ENCODE measurements around the gene SPRR5. TPM values are rescaled to one million over a fixed set of nuclear protein-coding genes. Genes with fewer than 3 reads are reported as not detected.

SPRR5 gene
- total RNA-seq, 5 donors from 2014 or later (not counting 1 experiment from before 2014, with no cell fraction given) = not detected

- Histone ChIP-seq H3K9me3 (no peaks in the 10 kb centered on the region), H3K4me3 (ENCODE audit: control insufficient read depth in 1 of 2, extremely low read depth in 1 of 2, low read length in 1 of 2) (no peak overlapping the region), H3K27ac (ENCODE audit: low read length) (no peak overlapping the region), H3K36me3 (ENCODE audit: control insufficient read depth in 2 of 2, extremely low read depth in 1 of 2, insufficient read depth in 1 of 2, low read length in 1 of 2) (no peaks in the 10 kb centered on the region), H3K27me3 (replicated peaks in 1 of 2; ENCODE audit: control insufficient read depth in 2 of 2, extremely low read depth in 1 of 2, insufficient read depth in 2 of 2, low read length in 1 of 2) (peaks cover 0 to 3% of the 10 kb centered on the region in 2 experiments), H3K4me1 (ENCODE audit: control insufficient read depth in 1 of 2, extremely low read depth in 1 of 2, insufficient read depth in 2 of 2, low read length in 2 of 2) (no peaks in the 10 kb centered on the region)
- 78% methylated on average over 4 of the region's 8 CpGs for WGBS (ENCODE audit: insufficient coverage)
- DNase-seq (no peak), ATAC-seq (replicated peaks in 1 of 4) (no peak)
- H3K4me1 Mint-ChIP-seq = no peaks in the 10 kb centered on the region
- no peak overlapping the region for H3K27ac Mint-ChIP-seq
- H3K36me3 Mint-ChIP-seq = no peaks in the 10 kb centered on the region
- no peak overlapping the region for H3K4me3 Mint-ChIP-seq
- ChIA-PET CTCF (no interaction called here), POLR2A (no interaction called here)
- H3K27me3 Mint-ChIP-seq = peaks cover 10 to 13% of the 10 kb centered on the region in 2 donors
- H3K9me3 Mint-ChIP-seq = no peaks in the 10 kb centered on the region
Observed at GRCh38 chr1:152941037-152941711, 5.8 kb upstream of the SPRR5 start.

DNA sequence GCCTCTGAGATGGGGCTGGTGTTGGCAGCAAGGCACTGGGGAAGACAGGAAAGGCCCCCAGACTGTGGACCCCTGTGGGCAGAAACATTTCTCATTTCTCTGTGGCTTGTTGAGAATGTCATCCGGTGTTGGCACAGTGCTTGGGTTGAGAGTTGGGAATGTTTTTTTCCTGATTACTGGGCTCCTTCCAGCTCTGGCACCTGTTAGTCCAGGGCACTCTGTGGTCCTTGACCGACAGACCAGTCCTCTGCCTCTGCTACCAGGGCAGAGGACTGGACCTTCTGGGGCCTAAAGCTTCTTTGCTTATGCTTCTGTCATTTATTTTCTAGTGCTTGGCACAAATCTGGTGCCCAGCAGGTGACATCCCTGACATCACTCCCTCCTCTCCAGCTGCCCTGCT is 4.8 kb upstream of the SPRR5 start:
- 65% methylated on average over 2 of the region's 2 CpGs for WGBS (ENCODE audit: insufficient coverage)
- H3K9me3 Mint-ChIP-seq = no peaks in the 10 kb centered on the region
- H3K4me1 ChIP-seq (ENCODE audit: control insufficient read depth in 1 of 2, extremely low read depth in 1 of 2, insufficient read depth in 2 of 2, low read length in 2 of 2) = no peaks in the 10 kb centered on the region
- H3K27ac Mint-ChIP-seq = no peak overlapping the region
- H3K4me3 Mint-ChIP-seq = no peak overlapping the region
- no peak overlapping the region for H3K27ac ChIP-seq (ENCODE audit: low read length)
- H3K4me1 Mint-ChIP-seq = no peaks in the 10 kb centered on the region
- H3K9me3 ChIP-seq = no peaks in the 10 kb centered on the region
- peaks cover 0 to 11% of the 10 kb centered on the region in 2 experiments for H3K27me3 ChIP-seq (replicated peaks in 1 of 2; ENCODE audit: control insufficient read depth in 2 of 2, extremely low read depth in 1 of 2, insufficient read depth in 2 of 2, low read length in 1 of 2)
- no peak overlapping the region for H3K4me3 ChIP-seq (ENCODE audit: control insufficient read depth in 1 of 2, extremely low read depth in 1 of 2, low read length in 1 of 2)
- no peak for DNase-seq
- H3K27me3 Mint-ChIP-seq = peaks cover 10 to 19% of the 10 kb centered on the region in 2 donors
- POLR2A ChIA-PET = no interaction called here
- H3K36me3 Mint-ChIP-seq = no peaks in the 10 kb centered on the region
- no peak for ATAC-seq (replicated peaks in 1 of 4)
- no peaks in the 10 kb centered on the region for H3K36me3 ChIP-seq (ENCODE audit: control insufficient read depth in 2 of 2, extremely low read depth in 1 of 2, insufficient read depth in 1 of 2, low read length in 1 of 2)
- CTCF ChIA-PET = no interaction called here

- H3K9me3 ChIP-seq = no peaks in the 10 kb centered on the region
- H3K4me3 Mint-ChIP-seq = no peak overlapping the region
- no peak overlapping the region for H3K4me3 ChIP-seq (ENCODE audit: control insufficient read depth in 1 of 2, extremely low read depth in 1 of 2, low read length in 1 of 2)
- peaks cover 0 to 19% of the 10 kb centered on the region in 2 experiments for H3K27me3 ChIP-seq (replicated peaks in 1 of 2; ENCODE audit: control insufficient read depth in 2 of 2, extremely low read depth in 1 of 2, insufficient read depth in 2 of 2, low read length in 1 of 2)
- H3K27ac ChIP-seq (ENCODE audit: low read length) = no peak overlapping the region
- no peaks in the 10 kb centered on the region for H3K9me3 Mint-ChIP-seq
- H3K4me1 ChIP-seq (ENCODE audit: control insufficient read depth in 1 of 2, extremely low read depth in 1 of 2, insufficient read depth in 2 of 2, low read length in 2 of 2) = no peaks in the 10 kb centered on the region
- peaks cover 16 to 25% of the 10 kb centered on the region in 2 donors for H3K27me3 Mint-ChIP-seq
- WGBS (ENCODE audit: insufficient coverage) = no CpG with 5 or more reads among the region's 3 CpGs
- ChIA-PET POLR2A (no interaction called here), CTCF (no interaction called here)
- no peaks in the 10 kb centered on the region for H3K36me3 Mint-ChIP-seq
- H3K36me3 ChIP-seq (ENCODE audit: control insufficient read depth in 2 of 2, extremely low read depth in 1 of 2, insufficient read depth in 1 of 2, low read length in 1 of 2) = no peaks in the 10 kb centered on the region
- DNase-seq = no peak
- H3K4me1 Mint-ChIP-seq = no peaks in the 10 kb centered on the region
- ATAC-seq (replicated peaks in 1 of 4) = no peak
- H3K27ac Mint-ChIP-seq = no peak overlapping the region
Observed at GRCh38 chr1:152946248-152946647, 758 bp upstream of the SPRR5 start.

GRCh38 chr1:152951711-152952110 is 4.7 kb downstream of the SPRR5 start:
- H3K27ac Mint-ChIP-seq = no peak overlapping the region
- H3K36me3 Mint-ChIP-seq = no peaks in the 10 kb centered on the region
- no peaks in the 10 kb centered on the region for H3K9me3 Mint-ChIP-seq
- no peak for ATAC-seq (replicated peaks in 1 of 4)
- ChIA-PET CTCF (no interaction called here), POLR2A (no interaction called here)
- no peak for DNase-seq
- peaks cover 18 to 25% of the 10 kb centered on the region in 2 donors for H3K27me3 Mint-ChIP-seq
- Histone ChIP-seq H3K4me3 (ENCODE audit: control insufficient read depth in 1 of 2, extremely low read depth in 1 of 2, low read length in 1 of 2) (no peak overlapping the region), H3K9me3 (no peaks in the 10 kb centered on the region), H3K4me1 (ENCODE audit: control insufficient read depth in 1 of 2, extremely low read depth in 1 of 2, insufficient read depth in 2 of 2, low read length in 2 of 2) (no peaks in the 10 kb centered on the region), H3K27me3 (replicated peaks in 1 of 2; ENCODE audit: control insufficient read depth in 2 of 2, extremely low read depth in 1 of 2, insufficient read depth in 2 of 2, low read length in 1 of 2) (peaks cover 0 to 13% of the 10 kb centered on the region in 2 experiments), H3K27ac (ENCODE audit: low read length) (no peak overlapping the region), H3K36me3 (ENCODE audit: control insufficient read depth in 2 of 2, extremely low read depth in 1 of 2, insufficient read depth in 1 of 2, low read length in 1 of 2) (no peaks in the 10 kb centered on the region)
- no peaks in the 10 kb centered on the region for H3K4me1 Mint-ChIP-seq
- no CpG with 5 or more reads among the region's 5 CpGs for WGBS (ENCODE audit: insufficient coverage)
- H3K4me3 Mint-ChIP-seq = no peak overlapping the region

DNA sequence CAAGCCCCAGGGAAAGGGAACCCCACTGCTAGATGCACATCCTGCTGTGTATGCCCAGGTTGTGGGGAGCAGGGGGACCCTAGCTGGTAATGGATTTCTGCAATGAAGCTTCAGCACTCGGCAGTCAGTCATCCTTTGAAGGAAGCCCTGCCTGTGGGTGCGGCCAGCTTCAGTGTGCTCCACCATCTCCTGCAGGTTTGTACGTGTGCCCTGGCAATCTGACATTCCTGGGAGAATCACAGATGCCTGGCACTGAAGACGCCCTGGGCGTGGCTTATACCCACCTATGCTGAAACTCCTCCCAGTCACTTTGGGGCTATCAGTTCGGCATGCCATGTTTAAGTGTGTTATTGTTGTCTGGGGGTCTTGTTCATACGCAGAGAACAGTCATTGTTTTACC is 6.8 kb downstream of the SPRR5 start:
- 75% methylated on average over 4 of the region's 7 CpGs for WGBS (ENCODE audit: insufficient coverage)
- Histone ChIP-seq H3K4me1 (ENCODE audit: control insufficient read depth in 1 of 2, extremely low read depth in 1 of 2, insufficient read depth in 2 of 2, low read length in 2 of 2) (no peaks in the 10 kb centered on the region), H3K4me3 (ENCODE audit: control insufficient read depth in 1 of 2, extremely low read depth in 1 of 2, low read length in 1 of 2) (no peak overlapping the region), H3K36me3 (ENCODE audit: control insufficient read depth in 2 of 2, extremely low read depth in 1 of 2, insufficient read depth in 1 of 2, low read length in 1 of 2) (no peaks in the 10 kb centered on the region), H3K27ac (ENCODE audit: low read length) (no peak overlapping the region), H3K27me3 (replicated peaks in 1 of 2; ENCODE audit: control insufficient read depth in 2 of 2, extremely low read depth in 1 of 2, insufficient read depth in 2 of 2, low read length in 1 of 2) (peaks cover 0 to 3% of the 10 kb centered on the region in 2 experiments), H3K9me3 (no peaks in the 10 kb centered on the region)
- no peaks in the 10 kb centered on the region for H3K4me1 Mint-ChIP-seq
- ATAC-seq (replicated peaks in 1 of 4) (no peak), DNase-seq (no peak)
- H3K9me3 Mint-ChIP-seq = no peaks in the 10 kb centered on the region
- H3K36me3 Mint-ChIP-seq = no peaks in the 10 kb centered on the region
- H3K27ac Mint-ChIP-seq = no peak overlapping the region
- H3K27me3 Mint-ChIP-seq = peaks cover 9 to 28% of the 10 kb centered on the region in 2 donors
- ChIA-PET CTCF (no interaction called here), POLR2A (no interaction called here)
- H3K4me3 Mint-ChIP-seq = no peak overlapping the region

GRCh38 chr1:152954436-152954835 is 7.4 kb downstream of the SPRR5 start:
- no peak for ATAC-seq (replicated peaks in 1 of 4)
- ChIA-PET CTCF (no interaction called here), POLR2A (no interaction called here)
- Histone ChIP-seq H3K27me3 (replicated peaks in 1 of 2; ENCODE audit: control insufficient read depth in 2 of 2, extremely low read depth in 1 of 2, insufficient read depth in 2 of 2, low read length in 1 of 2) (no peaks in the 10 kb centered on the region), H3K4me1 (ENCODE audit: control insufficient read depth in 1 of 2, extremely low read depth in 1 of 2, insufficient read depth in 2 of 2, low read length in 2 of 2) (no peaks in the 10 kb centered on the region), H3K9me3 (no peaks in the 10 kb centered on the region), H3K4me3 (ENCODE audit: control insufficient read depth in 1 of 2, extremely low read depth in 1 of 2, low read length in 1 of 2) (no peak overlapping the region), H3K36me3 (ENCODE audit: control insufficient read depth in 2 of 2, extremely low read depth in 1 of 2, insufficient read depth in 1 of 2, low read length in 1 of 2) (no peaks in the 10 kb centered on the region), H3K27ac (ENCODE audit: low read length) (no peak overlapping the region)
- Mint-ChIP-seq H3K4me3 (no peak overlapping the region), H3K27ac (no peak overlapping the region), H3K9me3 (no peaks in the 10 kb centered on the region), H3K36me3 (no peaks in the 10 kb centered on the region), H3K4me1 (no peaks in the 10 kb centered on the region), H3K27me3 (peaks cover 7 to 28% of the 10 kb centered on the region in 2 donors)
- 62% methylated on average over 2 of the region's 6 CpGs for WGBS (ENCODE audit: insufficient coverage)
- no peak for DNase-seq

- Histone ChIP-seq H3K27me3 (replicated peaks in 1 of 2; ENCODE audit: control insufficient read depth in 2 of 2, extremely low read depth in 1 of 2, insufficient read depth in 2 of 2, low read length in 1 of 2) (peaks cover 0 to 3% of the 10 kb centered on the region in 2 experiments), H3K4me1 (ENCODE audit: control insufficient read depth in 1 of 2, extremely low read depth in 1 of 2, insufficient read depth in 2 of 2, low read length in 2 of 2) (no peaks in the 10 kb centered on the region), H3K36me3 (ENCODE audit: control insufficient read depth in 2 of 2, extremely low read depth in 1 of 2, insufficient read depth in 1 of 2, low read length in 1 of 2) (no peaks in the 10 kb centered on the region), H3K27ac (ENCODE audit: low read length) (no peak overlapping the region), H3K9me3 (no peaks in the 10 kb centered on the region), H3K4me3 (ENCODE audit: control insufficient read depth in 1 of 2, extremely low read depth in 1 of 2, low read length in 1 of 2) (no peak overlapping the region)
- Mint-ChIP-seq H3K9me3 (no peaks in the 10 kb centered on the region), H3K4me3 (no peak overlapping the region), H3K27ac (no peak overlapping the region), H3K27me3 (peaks cover 2 to 26% of the 10 kb centered on the region in 2 donors), H3K36me3 (no peaks in the 10 kb centered on the region), H3K4me1 (no peaks in the 10 kb centered on the region)
- no peak for ATAC-seq (replicated peaks in 1 of 4)
- CTCF ChIA-PET = no interaction called here
- no CpG with 5 or more reads among the region's 3 CpGs for WGBS (ENCODE audit: insufficient coverage)
- POLR2A ChIA-PET = no interaction called here
- no peak for DNase-seq
Observed at GRCh38 chr1:152957561-152957960, 10.6 kb downstream of the SPRR5 start.
